Measurements from ENCODE around the gene TCF21. TPM values are rescaled to one million over a fixed set of nuclear protein-coding genes. Genes with fewer than 3 reads are reported as not detected.

The TCF21 gene
- total RNA-seq, 3 donors from 2014 or later = 1.9 to 14.3 (median 9.6) TPM

DNA sequence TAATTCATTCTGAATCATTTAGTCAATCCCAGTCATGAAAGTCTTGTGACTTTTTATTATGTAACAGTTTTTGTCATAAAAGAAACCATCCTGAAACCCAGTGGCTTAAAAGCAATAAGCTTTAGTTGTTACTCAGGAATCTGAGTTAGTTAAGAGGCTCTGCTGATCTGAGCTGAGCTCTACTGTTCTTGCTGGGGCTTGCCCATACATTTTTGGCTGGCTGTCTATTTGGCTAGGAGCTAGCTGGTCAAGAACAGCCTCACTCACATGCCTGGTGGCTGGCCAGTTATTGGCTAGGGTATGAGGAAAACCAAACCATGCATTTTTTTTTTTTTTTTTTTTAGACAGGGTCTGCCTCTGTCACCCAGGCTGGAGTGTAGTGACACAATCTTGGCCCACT is 10.6 kb downstream of the TCF21 start:
- intact Hi-C loops (cut with DNase I, micrococcal nuclease) = no loop called here
- no peak for ATAC-seq

GRCh38 chr6:133903855-133904254 is 14.9 kb downstream of the TCF21 start:
- ATAC-seq (no peak), DNase-seq (no peak)
- no peak overlapping the region for H3K4me3 ChIP-seq
- H3K36me3 ChIP-seq (ENCODE audit: low read depth) = no peaks in the 10 kb centered on the region
- H3K4me1 ChIP-seq (ENCODE audit: low read depth) = no peaks in the 10 kb centered on the region
- no peak for TF ChIP-seq CTCF (IDR thresholded peaks at IDR 0.05)
- intact Hi-C loops (cut with DNase I, micrococcal nuclease) = no loop called here
- H3K9me3 ChIP-seq = no peaks in the 10 kb centered on the region

More for the DNA sequence above, 10.6 kb downstream of the TCF21 start:
- H3K4me3 ChIP-seq = no peak overlapping the region
- H3K9me3 ChIP-seq = no peaks in the 10 kb centered on the region
- H3K4me1 ChIP-seq (ENCODE audit: low read depth) = peaks cover 9% of the 10 kb centered on the region
- no peak for DNase-seq
- TF ChIP-seq CTCF (IDR thresholded peaks at IDR 0.05) = no peak
- H3K36me3 ChIP-seq (ENCODE audit: low read depth) = no peaks in the 10 kb centered on the region

GRCh38 chr6:133906050-133906449 is 17.1 kb downstream of the TCF21 start:
- H3K9me3 ChIP-seq = no peaks in the 10 kb centered on the region
- no peak for DNase-seq
- ATAC-seq = no peak
- H3K36me3 ChIP-seq (ENCODE audit: low read depth) = no peaks in the 10 kb centered on the region
- no peaks in the 10 kb centered on the region for H3K4me1 ChIP-seq (ENCODE audit: low read depth)
- no peak for TF ChIP-seq CTCF (IDR thresholded peaks at IDR 0.05)
- intact Hi-C loops (cut with DNase I, micrococcal nuclease) = no loop called here
- H3K4me3 ChIP-seq = no peak overlapping the region

DNA sequence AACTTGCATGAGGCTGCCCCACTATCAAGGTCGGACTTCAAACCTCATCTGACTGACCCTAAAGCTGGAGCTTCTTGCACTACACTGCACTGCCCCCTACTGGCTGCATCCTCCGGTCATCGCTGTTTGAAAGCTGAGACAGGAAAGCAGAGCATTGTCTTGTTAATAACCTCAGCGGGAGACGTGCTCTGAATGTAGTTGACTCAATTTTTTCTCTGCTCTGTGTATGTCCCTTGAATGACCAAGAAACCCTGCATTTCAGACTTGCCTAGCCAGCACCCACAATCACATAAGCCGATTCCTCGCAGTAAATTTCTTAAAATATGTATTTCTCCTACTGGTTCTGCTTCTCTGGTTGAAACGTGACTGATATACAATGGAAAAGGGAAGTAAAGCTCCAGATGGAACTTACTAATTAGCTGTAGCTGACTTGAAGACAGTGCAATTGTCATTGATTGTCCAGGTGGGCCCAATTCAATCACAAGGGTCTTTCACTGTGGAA is 27.8 kb downstream of the TCF21 start:
- Histone ChIP-seq H3K36me3 (ENCODE audit: low read depth) (no peaks in the 10 kb centered on the region), H3K4me1 (ENCODE audit: low read depth) (no peaks in the 10 kb centered on the region), H3K4me3 (no peak overlapping the region), H3K9me3 (no peaks in the 10 kb centered on the region)
- TF ChIP-seq CTCF (IDR thresholded peaks at IDR 0.05) = peak; percentile 52
- intact Hi-C loops (cut with DNase I, micrococcal nuclease) = loop anchor here (10.0 kb wide), 2 partner anchors 72 to 352 kb away; no protein-coding TSS in a partner anchor
- ATAC-seq (peak; percentile 83), DNase-seq (peak; percentile 74 to 97 (median 87))

- DNase-seq (no peak), ATAC-seq (no peak)
- Histone ChIP-seq H3K36me3 (ENCODE audit: low read depth) (no peaks in the 10 kb centered on the region), H3K4me3 (no peak overlapping the region), H3K9me3 (no peaks in the 10 kb centered on the region), H3K4me1 (ENCODE audit: low read depth) (no peaks in the 10 kb centered on the region)
- intact Hi-C loops (cut with DNase I, micrococcal nuclease) = loop anchor here (10.0 kb wide), 2 partner anchors 73 to 353 kb away; no protein-coding TSS in a partner anchor
- TF ChIP-seq CTCF (IDR thresholded peaks at IDR 0.05) = no peak
Measured at GRCh38 chr6:133917781-133918180, 28.9 kb downstream of the TCF21 start.
